ENCODE data around the gene UTY.
"Not testable (repeated sequence)": the region's sequence is repeated elsewhere in the genome, so short reads cannot be mapped to it uniquely, and the experiment has no call there.

Gene UTY

GRCh38 chrY:13296176-13296890 is 183.5 kb downstream of the UTY start:
- DNase-seq = no peak

- no peak for DNase-seq
Observed at GRCh38 chrY:13295026-13295425, 184.8 kb downstream of the UTY start.

GRCh38 chrY:13291199-13291598 is 188.6 kb downstream of the UTY start:
- DNase-seq = no peak

DNA sequence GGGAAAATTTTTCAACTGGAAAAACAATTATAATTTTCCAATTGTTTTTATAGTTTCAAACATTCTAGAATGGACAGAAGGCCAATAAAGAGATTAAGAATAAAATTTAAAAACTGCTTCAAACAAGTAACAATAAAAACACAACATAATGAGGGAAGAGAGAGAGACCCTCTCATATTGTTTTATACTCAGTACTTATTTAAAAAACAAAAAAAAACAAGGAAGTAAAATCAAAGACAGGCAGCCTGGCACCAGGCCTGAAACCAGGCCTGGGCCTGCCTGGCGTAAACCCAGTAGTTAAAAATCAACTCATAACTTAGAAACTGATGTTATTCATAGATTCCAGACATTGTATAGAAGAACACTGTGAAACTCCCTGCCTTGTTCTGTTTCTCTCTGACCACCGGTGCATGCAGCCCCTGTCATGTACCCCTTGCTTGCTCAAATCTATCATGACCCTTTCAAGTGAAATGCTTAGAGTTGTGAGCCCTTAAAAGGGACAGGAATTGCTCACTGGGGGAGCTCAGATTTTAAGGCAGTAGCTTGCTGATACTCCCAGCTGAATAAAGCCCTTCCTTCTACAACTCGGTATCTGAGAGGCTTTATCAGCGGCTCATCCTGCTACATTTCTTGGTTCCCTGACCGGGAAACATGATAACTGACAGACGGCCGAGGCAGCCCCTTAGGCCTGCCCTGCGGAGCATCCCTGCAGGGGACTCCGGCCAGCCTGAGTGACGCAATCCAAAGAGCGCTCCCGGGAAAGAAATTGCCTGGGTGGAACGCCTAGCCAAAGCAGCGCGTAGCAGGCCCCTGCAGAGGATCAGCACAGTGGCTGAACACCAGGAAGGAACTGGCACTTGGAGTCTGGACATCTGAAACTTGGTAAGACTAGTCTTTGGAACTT is 197.4 kb downstream of the UTY start:
- not testable (repeated sequence) for DNase-seq

GRCh38 chrY:13279561-13279960 is 200.3 kb downstream of the UTY start:
- DNase-seq = no peak

DNA sequence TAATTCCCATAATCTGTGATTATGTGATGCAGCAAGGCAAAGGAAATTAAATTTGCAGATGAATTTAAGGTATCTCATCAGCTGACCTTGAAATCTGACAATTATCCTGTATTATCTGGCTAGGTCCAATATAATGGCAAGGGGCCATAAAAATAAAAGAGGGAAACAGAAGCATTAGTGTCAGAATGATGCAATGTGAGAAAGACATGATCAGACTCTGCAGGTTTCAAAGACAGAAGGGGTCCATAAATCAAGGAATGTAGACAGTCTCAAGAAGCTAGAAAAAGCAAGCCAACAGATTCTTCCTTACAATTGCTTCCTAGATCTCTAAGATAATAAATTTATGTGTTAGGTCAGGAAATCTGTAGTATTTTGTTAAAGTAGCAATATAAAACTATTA is 208.1 kb downstream of the UTY start:
- no peak for DNase-seq

DNA sequence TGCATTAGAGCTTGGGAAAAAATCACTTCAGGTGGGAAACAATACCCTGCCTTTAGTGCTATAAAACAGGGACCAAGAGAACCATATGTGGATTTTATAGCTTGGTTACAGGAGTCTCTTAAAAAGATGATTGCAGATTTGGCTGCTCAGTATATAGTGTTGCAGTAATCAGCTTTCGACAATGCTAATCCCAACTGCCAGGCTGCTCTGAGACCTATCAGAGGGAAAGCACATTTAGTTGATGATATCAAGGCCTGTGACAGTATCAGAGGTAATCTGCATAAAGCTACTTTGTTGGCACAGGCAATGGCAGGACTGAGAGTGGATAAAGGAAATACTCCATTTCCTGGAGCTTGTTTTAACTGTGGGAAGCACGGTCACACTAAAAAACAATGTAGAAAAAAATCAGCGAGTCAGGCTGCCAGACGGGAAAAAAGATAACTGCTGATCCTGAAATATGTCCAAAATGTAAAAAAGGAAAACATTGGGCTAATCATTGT is 225.8 kb downstream of the UTY start:
- DNase-seq = not testable (repeated sequence)

- DNase-seq = no peak
Observed at GRCh38 chrY:13250421-13250820, 229.4 kb downstream of the UTY start.

DNA sequence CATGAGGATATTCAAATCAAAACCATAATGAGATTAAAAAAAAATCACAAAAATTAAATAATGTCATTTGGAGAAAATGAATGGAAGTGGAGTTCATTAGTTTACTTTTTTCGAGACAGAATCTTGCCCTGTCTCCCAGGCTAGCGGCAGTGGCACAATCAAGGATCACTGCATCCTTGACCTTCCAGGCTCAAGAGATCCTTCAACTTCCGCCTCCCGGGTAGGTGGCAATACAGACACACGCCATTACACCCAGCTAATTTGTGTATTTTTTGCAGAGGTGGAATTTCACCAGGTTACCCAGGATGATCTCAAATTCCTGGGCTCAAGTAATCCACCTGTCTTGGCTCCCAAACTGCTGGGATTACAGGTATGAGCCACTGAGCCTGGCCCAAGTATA is 236.1 kb downstream of the UTY start:
- no peak for DNase-seq

DNA sequence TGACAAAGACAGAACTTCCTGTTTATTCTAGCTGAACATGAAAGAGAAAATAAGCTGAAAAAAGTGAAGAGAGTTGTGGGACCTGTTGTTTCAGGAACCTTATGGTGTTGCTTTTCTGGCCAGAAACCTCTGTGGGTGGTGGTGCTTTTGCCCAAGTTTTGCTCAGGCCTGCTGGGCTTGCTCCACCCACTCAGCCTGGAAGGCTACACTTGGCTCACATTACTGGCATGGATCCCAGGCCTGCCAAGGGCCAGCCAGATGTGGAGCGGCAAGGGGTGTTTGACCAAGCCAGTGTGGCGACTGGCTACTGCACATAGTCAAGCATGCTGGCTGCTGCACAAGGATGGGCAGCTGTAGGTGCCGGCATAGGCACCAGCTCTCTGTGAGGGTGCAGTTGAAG is 245.9 kb downstream of the UTY start:
- DNase-seq = no peak

GRCh38 chrY:13233118-13233517 is 246.7 kb downstream of the UTY start:
- no peak for DNase-seq

DNA sequence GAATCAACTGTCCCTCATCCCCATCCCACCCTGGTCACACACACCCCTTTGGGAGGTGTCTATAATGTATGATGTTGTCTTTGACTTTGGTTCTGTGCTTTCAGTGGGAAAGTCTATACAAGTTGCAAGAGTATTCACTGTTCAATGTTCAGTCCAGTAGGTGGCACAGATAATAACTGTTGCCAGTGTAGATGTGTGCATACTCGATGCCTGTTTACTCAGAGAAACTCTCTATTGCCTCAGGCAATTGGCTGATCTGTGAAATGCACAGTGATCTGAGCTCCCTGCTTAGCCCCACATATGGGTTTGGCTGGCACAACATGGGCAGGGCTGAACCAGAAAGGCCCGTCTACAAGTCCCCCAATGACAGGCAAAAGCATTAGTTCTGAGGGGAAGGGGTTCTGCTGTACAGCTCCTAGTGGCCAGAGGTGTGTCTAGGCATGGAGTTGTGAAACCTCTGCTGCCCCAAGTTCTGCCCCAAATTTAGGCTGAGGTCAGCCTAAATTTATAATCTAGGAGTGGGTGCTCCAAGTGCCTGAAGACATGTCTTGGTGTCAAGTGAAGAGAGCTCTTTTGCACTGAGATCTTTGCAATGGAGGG is 252.4 kb downstream of the UTY start:
- DNase-seq = no peak

GRCh38 chrY:13210961-13211646 is 268.7 kb downstream of the UTY start:
- no peak for DNase-seq

DNA sequence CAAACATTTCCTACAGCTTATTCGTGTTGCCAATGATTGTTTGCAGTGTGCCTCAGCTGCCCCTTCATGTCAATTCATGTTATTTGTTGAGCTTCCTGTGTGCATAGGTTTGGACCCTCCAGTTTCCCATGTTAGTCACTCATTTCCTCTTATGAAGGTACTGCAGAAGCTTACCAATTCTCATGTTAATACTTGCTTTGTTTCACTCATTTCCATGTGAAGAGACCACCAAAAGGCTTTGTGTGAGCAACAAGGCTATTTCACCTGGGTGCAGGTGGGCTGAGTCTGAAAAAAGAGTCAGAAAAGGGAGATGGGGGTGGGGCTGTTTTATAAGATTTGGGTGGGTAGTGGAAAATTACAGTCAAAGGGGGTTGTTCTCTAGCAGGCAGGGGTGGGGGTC is 274.6 kb downstream of the UTY start:
- DNase-seq = no peak

All from NCI-H2029 (cell line).